HepG2 (cell line): ENCODE data around the gene NGDN. TPM values are rescaled to one million over a fixed set of nuclear protein-coding genes. Genes with fewer than 3 reads are reported as not detected.

ENCODE experiments used
- CC2D1A ChIP-seq: sonication (generic); formaldehyde crosslinking; IDR thresholded peaks from 2 replicates; pipeline ENCODE4 v1.8.1; 2023; ENCODE audit warnings: mild to moderate bottlenecking, missing genetic modification reagents
- DNMT3B ChIP-seq: conservative IDR thresholded peaks from 2 replicates; pipeline ENCODE4 v1.6.1; 2016; ENCODE audit warnings: missing biosample characterization, control low read depth
- DPF2 ChIP-seq: sonication (generic); formaldehyde crosslinking; IDR thresholded peaks from 2 replicates; pipeline ENCODE4 v1.4.0; 2020; ENCODE audit warnings: mild to moderate bottlenecking, low read depth, missing genetic modification reagents, borderline replicate concordance
- HIVEP1 ChIP-seq: sonication (generic); formaldehyde crosslinking; IDR thresholded peaks from 2 replicates; pipeline ENCODE4 v1.4.0; 2020; ENCODE audit warnings: mild to moderate bottlenecking, missing genetic modification reagents
- HNRNPH1 ChIP-seq: fragments of 200-400 bp; formaldehyde crosslinking; optimal IDR thresholded peaks from 2 replicates; pipeline ENCODE3; 2017; ENCODE audit warnings: mild to moderate bottlenecking, low read depth, low read length
- HOXD1 ChIP-seq: sonication (generic); formaldehyde crosslinking; IDR thresholded peaks from 2 replicates; pipeline ENCODE4 v1.5.0; 2020; ENCODE audit warnings: missing genetic modification reagents
- NR2F1 ChIP-seq, 2 experiments: fragments of 450-650 bp in 1 of 2; formaldehyde crosslinking in 1 of 2; IDR thresholded peaks; 2 replicates each; pipeline versions ENCODE4 v1.5.0 to v1.6.1; 2016 to 2020; ENCODE audit warnings: mild to moderate bottlenecking in 1 of 2, missing compliant biosample characterization in 1 of 2, missing genetic modification reagents in 1 of 2, moderate library complexity in 1 of 2
- THYN1 ChIP-seq: sonication (generic); formaldehyde crosslinking; IDR thresholded peaks from 2 replicates; pipeline ENCODE4 v1.8.1; 2023; ENCODE audit warnings: low read depth, mild to moderate bottlenecking, moderate library complexity, missing genetic modification reagents, borderline replicate concordance
- ZNF446 ChIP-seq: sonication (generic); formaldehyde crosslinking; IDR thresholded peaks from 2 replicates; pipeline ENCODE4 v1.5.0; 2020; ENCODE audit warnings: mild to moderate bottlenecking, missing genetic modification reagents
- ZNF547 ChIP-seq: sonication (generic); formaldehyde crosslinking; IDR thresholded peaks from 2 replicates; pipeline ENCODE4 v1.5.1; 2020; ENCODE audit warnings: mild to moderate bottlenecking, missing genetic modification reagents
- ZNF652 ChIP-seq: IDR thresholded peaks from 2 replicates; pipeline ENCODE4 v1.6.1; 2016; ENCODE audit warnings: low read depth, borderline replicate concordance
- polyA plus RNA-seq, 8 experiments: library from polyadenylated mRNA; depleted of rRNA in 3 of 8; stranded (reverse) in 7 of 8; unstranded in 1 of 8; fragments of >200 nt; fragmentation: Illumina TruSeq in 4 of 8; extraction: Trizol in 4 of 8; gene quantifications; 2 replicates each; pipeline versions ENCODE4 v1.2.1 to v1.2.3, GENCODE V29; 2011 to 2016; ENCODE audit warnings: low read depth in 4 of 8, missing spikeins in 1 of 8, mixed read lengths in 1 of 8; ENCODE audit not compliant: insufficient read depth in 1 of 8
- total RNA-seq, 5 experiments: library from RNA; depleted of rRNA; stranded (reverse); fragments of >200 nt; fragmentation: Illumina TruSeq; extraction: Trizol; gene quantifications; 2 replicates each; pipeline ENCODE4 v1.2.3, GENCODE V29; 2016; ENCODE audit warnings: low read depth in 1 of 5
- TF ChIP-seq, protein P1 (sequence below): sonication (generic); formaldehyde crosslinking; IDR thresholded peaks from 2 replicates; pipeline ENCODE4 v1.4.0; 2020; ENCODE audit warnings: missing genetic modification reagents
- TF ChIP-seq, protein P2 (sequence below): sonication (generic); formaldehyde crosslinking; IDR thresholded peaks from 2 replicates; pipeline ENCODE4 v1.9.0; 2021; ENCODE audit warnings: missing genetic modification reagents, mild to moderate bottlenecking, borderline replicate concordance
- TF ChIP-seq, protein P3 (sequence below): sonication (generic); formaldehyde crosslinking; IDR thresholded peaks from 2 replicates; pipeline ENCODE4 v1.4.0; 2020; ENCODE audit warnings: mild to moderate bottlenecking, missing genetic modification reagents
- TF ChIP-seq, protein P4 (sequence below): IDR thresholded peaks from 2 replicates; pipeline ENCODE4 v1.6.1; 2018; ENCODE audit warnings: missing genetic modification reagents
- TF ChIP-seq, protein P5 (sequence below): sonication (generic); formaldehyde crosslinking; IDR thresholded peaks from 2 replicates; pipeline ENCODE4 v1.4.0; 2020; ENCODE audit warnings: mild to moderate bottlenecking, missing genetic modification reagents
- TF ChIP-seq, protein P6 (sequence below): IDR thresholded peaks from 2 replicates; pipeline ENCODE4 v1.6.1; 2016; ENCODE audit warnings: missing compliant biosample characterization, missing genetic modification reagents, borderline replicate concordance
- TF ChIP-seq, protein P7 (sequence below): fragments of 450-650 bp; IDR thresholded peaks from 2 replicates; pipeline ENCODE4 v1.6.1; 2017

Gene NGDN
- total and polyA plus RNA-seq, 2 of the 13 experiments (the other 11 are each of a cell fraction or from before 2014, with no cell fraction given), result 154 to 216 TPM

DNA sequence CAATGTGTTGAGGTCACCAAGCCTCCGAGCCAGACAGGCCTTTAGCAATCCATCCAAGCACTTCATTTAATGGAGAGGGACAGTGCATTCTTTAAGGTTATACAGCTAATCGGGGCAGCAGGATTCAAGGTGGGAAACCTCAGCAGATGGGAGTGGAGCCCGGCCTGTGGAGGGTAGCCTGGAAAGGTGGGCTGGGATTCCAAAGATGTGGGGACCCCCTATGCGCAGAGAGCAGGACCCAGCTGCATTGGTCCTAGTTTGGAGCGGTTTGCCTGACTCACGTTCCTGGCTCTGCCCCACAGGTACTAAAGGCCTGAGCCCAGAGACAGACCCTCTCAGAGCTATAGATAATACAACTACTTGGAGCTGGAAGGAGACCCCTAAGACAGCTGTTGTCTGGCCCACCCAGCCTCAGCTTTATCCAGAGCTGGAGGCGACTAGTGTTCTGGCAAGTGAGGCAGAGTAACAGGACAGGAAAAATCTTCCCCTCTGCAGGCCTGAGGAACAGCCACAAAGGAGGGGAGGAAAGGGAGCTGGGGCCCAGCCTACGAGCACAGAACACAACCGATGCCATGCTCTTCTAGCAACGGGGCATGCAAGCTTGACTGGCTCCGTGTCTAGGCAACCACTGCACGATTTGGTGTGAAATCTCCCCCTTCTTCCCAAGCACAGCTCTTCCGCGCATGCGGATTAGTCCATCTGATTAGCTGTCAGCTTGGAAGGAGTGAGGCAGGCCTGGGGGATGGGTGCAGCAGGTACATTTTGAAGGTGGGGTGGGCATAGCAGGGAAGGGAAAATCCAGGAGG is 33.0 kb upstream of the NGDN start (continued):
- TF ChIP-seq, protein P1, sequence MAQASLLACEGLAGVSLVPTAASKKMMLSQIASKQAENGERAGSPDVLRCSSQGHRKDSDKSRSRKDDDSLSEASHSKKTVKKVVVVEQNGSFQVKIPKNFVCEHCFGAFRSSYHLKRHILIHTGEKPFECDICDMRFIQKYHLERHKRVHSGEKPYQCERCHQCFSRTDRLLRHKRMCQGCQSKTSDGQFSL (CRISPR knock-in tag), result 0 out of 2 replicates have a peak, but pooled peaks have one; percentile 43
- TF ChIP-seq, protein P2, sequence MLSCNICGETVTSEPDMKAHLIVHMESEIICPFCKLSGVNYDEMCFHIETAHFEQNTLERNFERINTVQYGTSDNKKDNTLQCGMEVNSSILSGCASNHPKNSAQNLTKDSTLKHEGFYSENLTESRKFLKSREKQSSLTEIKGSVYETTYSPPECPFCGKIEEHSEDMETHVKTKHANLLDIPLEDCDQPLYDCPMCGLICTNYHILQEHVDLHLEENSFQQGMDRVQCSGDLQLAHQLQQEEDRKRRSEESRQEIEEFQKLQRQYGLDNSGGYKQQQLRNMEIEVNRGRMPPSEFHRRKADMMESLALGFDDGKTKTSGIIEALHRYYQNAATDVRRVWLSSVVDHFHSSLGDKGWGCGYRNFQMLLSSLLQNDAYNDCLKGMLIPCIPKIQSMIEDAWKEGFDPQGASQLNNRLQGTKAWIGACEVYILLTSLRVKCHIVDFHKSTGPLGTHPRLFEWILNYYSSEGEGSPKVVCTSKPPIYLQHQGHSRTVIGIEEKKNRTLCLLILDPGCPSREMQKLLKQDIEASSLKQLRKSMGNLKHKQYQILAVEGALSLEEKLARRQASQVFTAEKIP (CRISPR knock-in tag), result no peak
- TF ChIP-seq NR2F1 (CRISPR knock-in tag; IDR thresholded peaks at IDR 0.05) (no peak), ZNF652 (CRISPR knock-in tag) (no peak), DPF2 (CRISPR knock-in tag) (no peak), HNRNPH1 (no peak), CC2D1A (no peak), HOXD1 (CRISPR knock-in tag) (no peak), HIVEP1 (no peak), THYN1 (CRISPR knock-in tag) (no peak), ZNF547 (CRISPR knock-in tag) (0 out of 2 replicates have a peak, but pooled peaks have one; percentile 9), ZNF446 (CRISPR knock-in tag) (no peak), DNMT3B (CRISPR knock-in tag) (no peak)
- TF ChIP-seq, protein P3, sequence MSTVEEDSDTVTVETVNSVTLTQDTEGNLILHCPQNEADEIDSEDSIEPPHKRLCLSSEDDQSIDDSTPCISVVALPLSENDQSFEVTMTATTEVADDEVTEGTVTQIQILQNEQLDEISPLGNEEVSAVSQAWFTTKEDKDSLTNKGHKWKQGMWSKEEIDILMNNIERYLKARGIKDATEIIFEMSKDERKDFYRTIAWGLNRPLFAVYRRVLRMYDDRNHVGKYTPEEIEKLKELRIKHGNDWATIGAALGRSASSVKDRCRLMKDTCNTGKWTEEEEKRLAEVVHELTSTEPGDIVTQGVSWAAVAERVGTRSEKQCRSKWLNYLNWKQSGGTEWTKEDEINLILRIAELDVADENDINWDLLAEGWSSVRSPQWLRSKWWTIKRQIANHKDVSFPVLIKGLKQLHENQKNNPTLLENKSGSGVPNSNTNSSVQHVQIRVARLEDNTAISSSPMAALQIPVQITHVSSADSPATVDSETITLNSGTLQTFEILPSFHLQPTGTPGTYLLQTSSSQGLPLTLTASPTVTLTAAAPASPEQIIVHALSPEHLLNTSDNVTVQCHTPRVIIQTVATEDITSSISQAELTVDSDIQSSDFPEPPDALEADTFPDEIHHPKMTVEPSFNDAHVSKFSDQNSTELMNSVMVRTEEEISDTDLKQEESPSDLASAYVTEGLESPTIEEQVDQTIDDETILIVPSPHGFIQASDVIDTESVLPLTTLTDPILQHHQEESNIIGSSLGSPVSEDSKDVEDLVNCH (CRISPR knock-in tag), result no peak
- TF ChIP-seq, protein P4, sequence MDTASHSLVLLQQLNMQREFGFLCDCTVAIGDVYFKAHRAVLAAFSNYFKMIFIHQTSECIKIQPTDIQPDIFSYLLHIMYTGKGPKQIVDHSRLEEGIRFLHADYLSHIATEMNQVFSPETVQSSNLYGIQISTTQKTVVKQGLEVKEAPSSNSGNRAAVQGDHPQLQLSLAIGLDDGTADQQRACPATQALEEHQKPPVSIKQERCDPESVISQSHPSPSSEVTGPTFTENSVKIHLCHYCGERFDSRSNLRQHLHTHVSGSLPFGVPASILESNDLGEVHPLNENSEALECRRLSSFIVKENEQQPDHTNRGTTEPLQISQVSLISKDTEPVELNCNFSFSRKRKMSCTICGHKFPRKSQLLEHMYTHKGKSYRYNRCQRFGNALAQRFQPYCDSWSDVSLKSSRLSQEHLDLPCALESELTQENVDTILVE (CRISPR knock-in tag), result no peak
- TF ChIP-seq, protein P5, sequence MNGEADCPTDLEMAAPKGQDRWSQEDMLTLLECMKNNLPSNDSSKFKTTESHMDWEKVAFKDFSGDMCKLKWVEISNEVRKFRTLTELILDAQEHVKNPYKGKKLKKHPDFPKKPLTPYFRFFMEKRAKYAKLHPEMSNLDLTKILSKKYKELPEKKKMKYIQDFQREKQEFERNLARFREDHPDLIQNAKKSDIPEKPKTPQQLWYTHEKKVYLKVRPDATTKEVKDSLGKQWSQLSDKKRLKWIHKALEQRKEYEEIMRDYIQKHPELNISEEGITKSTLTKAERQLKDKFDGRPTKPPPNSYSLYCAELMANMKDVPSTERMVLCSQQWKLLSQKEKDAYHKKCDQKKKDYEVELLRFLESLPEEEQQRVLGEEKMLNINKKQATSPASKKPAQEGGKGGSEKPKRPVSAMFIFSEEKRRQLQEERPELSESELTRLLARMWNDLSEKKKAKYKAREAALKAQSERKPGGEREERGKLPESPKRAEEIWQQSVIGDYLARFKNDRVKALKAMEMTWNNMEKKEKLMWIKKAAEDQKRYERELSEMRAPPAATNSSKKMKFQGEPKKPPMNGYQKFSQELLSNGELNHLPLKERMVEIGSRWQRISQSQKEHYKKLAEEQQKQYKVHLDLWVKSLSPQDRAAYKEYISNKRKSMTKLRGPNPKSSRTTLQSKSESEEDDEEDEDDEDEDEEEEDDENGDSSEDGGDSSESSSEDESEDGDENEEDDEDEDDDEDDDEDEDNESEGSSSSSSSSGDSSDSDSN, result no peak
- TF ChIP-seq, protein P6, sequence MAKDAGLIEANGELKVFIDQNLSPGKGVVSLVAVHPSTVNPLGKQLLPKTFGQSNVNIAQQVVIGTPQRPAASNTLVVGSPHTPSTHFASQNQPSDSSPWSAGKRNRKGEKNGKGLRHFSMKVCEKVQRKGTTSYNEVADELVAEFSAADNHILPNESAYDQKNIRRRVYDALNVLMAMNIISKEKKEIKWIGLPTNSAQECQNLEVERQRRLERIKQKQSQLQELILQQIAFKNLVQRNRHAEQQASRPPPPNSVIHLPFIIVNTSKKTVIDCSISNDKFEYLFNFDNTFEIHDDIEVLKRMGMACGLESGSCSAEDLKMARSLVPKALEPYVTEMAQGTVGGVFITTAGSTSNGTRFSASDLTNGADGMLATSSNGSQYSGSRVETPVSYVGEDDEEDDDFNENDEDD, result no peak
- TF ChIP-seq, protein P7, sequence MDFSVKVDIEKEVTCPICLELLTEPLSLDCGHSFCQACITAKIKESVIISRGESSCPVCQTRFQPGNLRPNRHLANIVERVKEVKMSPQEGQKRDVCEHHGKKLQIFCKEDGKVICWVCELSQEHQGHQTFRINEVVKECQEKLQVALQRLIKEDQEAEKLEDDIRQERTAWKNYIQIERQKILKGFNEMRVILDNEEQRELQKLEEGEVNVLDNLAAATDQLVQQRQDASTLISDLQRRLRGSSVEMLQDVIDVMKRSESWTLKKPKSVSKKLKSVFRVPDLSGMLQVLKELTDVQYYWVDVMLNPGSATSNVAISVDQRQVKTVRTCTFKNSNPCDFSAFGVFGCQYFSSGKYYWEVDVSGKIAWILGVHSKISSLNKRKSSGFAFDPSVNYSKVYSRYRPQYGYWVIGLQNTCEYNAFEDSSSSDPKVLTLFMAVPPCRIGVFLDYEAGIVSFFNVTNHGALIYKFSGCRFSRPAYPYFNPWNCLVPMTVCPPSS, result no peak
